ENCODE measurements around the gene BOLA3.

The BOLA3 gene

GRCh38 chr2:74155830-74156229, 8.1 kb upstream of the BOLA3 start:
- TF ChIP-seq PAX5 (IDR thresholded peaks at IDR 0.05; ENCODE audit: insufficient read depth, low read length, severe bottlenecking) (no peak), POLR2AphosphoS5 (IDR thresholded peaks at IDR 0.05; ENCODE audit: low read depth, low read length) (no peak), SPI1 (IDR thresholded peaks at IDR 0.05; ENCODE audit: low read depth, low read length) (no peak)
- no peak for FAIRE-seq
- no peak for DNase-seq (ENCODE audit: insufficient read length, low spot score)

- no peak for DNase-seq (ENCODE audit: insufficient read length, low spot score)
- no peak for FAIRE-seq
- TF ChIP-seq POLR2AphosphoS5 (IDR thresholded peaks at IDR 0.05; ENCODE audit: low read depth, low read length) (peak; percentile 53; the same call in 1 of the 2 replicates), POU2F2 (IDR thresholded peaks at IDR 0.05; ENCODE audit: low read depth, low read length) (no peak), POLR2A (IDR thresholded peaks at IDR 0.05; ENCODE audit: low read depth, low read length) (peak; percentile 59; the same call in 1 of the 2 replicates), TAF1 (IDR thresholded peaks at IDR 0.05; ENCODE audit: low read depth, low read length) (no peak)
These were observed 5.2 kb upstream of the BOLA3 start for GRCh38 chr2:74152954-74153353.

- TF ChIP-seq POLR2A (IDR thresholded peaks at IDR 0.05; ENCODE audit: low read depth, low read length) (no peak), PAX5 (IDR thresholded peaks at IDR 0.05; ENCODE audit: insufficient read depth, low read length, severe bottlenecking) (no peak), TAF1 (IDR thresholded peaks at IDR 0.05; ENCODE audit: low read depth, low read length) (no peak), POU2F2 (IDR thresholded peaks at IDR 0.05; ENCODE audit: low read depth, low read length) (no peak), POLR2AphosphoS5 (IDR thresholded peaks at IDR 0.05; ENCODE audit: low read depth, low read length) (no peak), SPI1 (IDR thresholded peaks at IDR 0.05; ENCODE audit: low read depth, low read length) (no peak)
- no peak for DNase-seq (ENCODE audit: insufficient read length, low spot score)
- FAIRE-seq, result no peak
These were observed 2.0 kb upstream of the BOLA3 start for GRCh38 chr2:74149570-74150319.

GRCh38 chr2:74149247-74149525, 1.5 kb upstream of the BOLA3 start:
- DNase-seq (ENCODE audit: insufficient read length, low spot score) (no peak), FAIRE-seq (no peak)
- TF ChIP-seq POLR2AphosphoS5 (IDR thresholded peaks at IDR 0.05; ENCODE audit: low read depth, low read length) (no peak), TAF1 (IDR thresholded peaks at IDR 0.05; ENCODE audit: low read depth, low read length) (no peak), SPI1 (IDR thresholded peaks at IDR 0.05; ENCODE audit: low read depth, low read length) (no peak), POU2F2 (IDR thresholded peaks at IDR 0.05; ENCODE audit: low read depth, low read length) (no peak), POLR2A (IDR thresholded peaks at IDR 0.05; ENCODE audit: low read depth, low read length) (no peak), PAX5 (IDR thresholded peaks at IDR 0.05; ENCODE audit: insufficient read depth, low read length, severe bottlenecking) (no peak)

GRCh38 chr2:74148457-74149246, 940 bp upstream of the BOLA3 start:
- FAIRE-seq, result peak; percentile 43
- no peak for DNase-seq (ENCODE audit: insufficient read length, low spot score)
- no peak for TF ChIP-seq POLR2A (IDR thresholded peaks at IDR 0.05; ENCODE audit: low read depth, low read length)

GRCh38 chr2:74146929-74147726, 584 bp downstream of the BOLA3 start:
- TF ChIP-seq POLR2A (IDR thresholded peaks at IDR 0.05; ENCODE audit: low read depth, low read length) (no peak), TAF1 (IDR thresholded peaks at IDR 0.05; ENCODE audit: low read depth, low read length) (no peak), PAX5 (IDR thresholded peaks at IDR 0.05; ENCODE audit: insufficient read depth, low read length, severe bottlenecking) (no peak), POLR2AphosphoS5 (IDR thresholded peaks at IDR 0.05; ENCODE audit: low read depth, low read length) (no peak), POU2F2 (IDR thresholded peaks at IDR 0.05; ENCODE audit: low read depth, low read length) (no peak), SPI1 (IDR thresholded peaks at IDR 0.05; ENCODE audit: low read depth, low read length) (no peak)
- FAIRE-seq (no peak), DNase-seq (ENCODE audit: insufficient read length, low spot score) (peak; percentile 32)

GRCh38 chr2:74142340-74142739, 5.4 kb downstream of the BOLA3 start:
- FAIRE-seq (no peak), DNase-seq (ENCODE audit: insufficient read length, low spot score) (no peak)
- TF ChIP-seq POLR2A (IDR thresholded peaks at IDR 0.05; ENCODE audit: low read depth, low read length) (no peak), PAX5 (IDR thresholded peaks at IDR 0.05; ENCODE audit: insufficient read depth, low read length, severe bottlenecking) (no peak), POLR2AphosphoS5 (IDR thresholded peaks at IDR 0.05; ENCODE audit: low read depth, low read length) (no peak), SPI1 (IDR thresholded peaks at IDR 0.05; ENCODE audit: low read depth, low read length) (no peak), POU2F2 (IDR thresholded peaks at IDR 0.05; ENCODE audit: low read depth, low read length) (no peak), TAF1 (IDR thresholded peaks at IDR 0.05; ENCODE audit: low read depth, low read length) (no peak)

GRCh38 chr2:74138600-74139323, 8.9 kb downstream of the BOLA3 start:
- DNase-seq (ENCODE audit: insufficient read length, low spot score) (no peak), FAIRE-seq (no peak)
- no peak for TF ChIP-seq POLR2AphosphoS5 (IDR thresholded peaks at IDR 0.05; ENCODE audit: low read depth, low read length)
- no peak for TF ChIP-seq POU2F2 (IDR thresholded peaks at IDR 0.05; ENCODE audit: low read depth, low read length)
- TF ChIP-seq SPI1 (IDR thresholded peaks at IDR 0.05; ENCODE audit: low read depth, low read length), result no peak
- TF ChIP-seq PAX5 (IDR thresholded peaks at IDR 0.05; ENCODE audit: insufficient read depth, low read length, severe bottlenecking), result no peak
- TF ChIP-seq TAF1 (IDR thresholded peaks at IDR 0.05; ENCODE audit: low read depth, low read length), result no peak
- no peak for TF ChIP-seq POLR2A (IDR thresholded peaks at IDR 0.05; ENCODE audit: low read depth, low read length)
